ENCODE measurements around the gene ZHX3.
"Not testable (repeated sequence)": the region's sequence is repeated elsewhere in the genome, so short reads cannot be mapped to it uniquely, and the experiment has no call there.

ZHX3 gene

DNA sequence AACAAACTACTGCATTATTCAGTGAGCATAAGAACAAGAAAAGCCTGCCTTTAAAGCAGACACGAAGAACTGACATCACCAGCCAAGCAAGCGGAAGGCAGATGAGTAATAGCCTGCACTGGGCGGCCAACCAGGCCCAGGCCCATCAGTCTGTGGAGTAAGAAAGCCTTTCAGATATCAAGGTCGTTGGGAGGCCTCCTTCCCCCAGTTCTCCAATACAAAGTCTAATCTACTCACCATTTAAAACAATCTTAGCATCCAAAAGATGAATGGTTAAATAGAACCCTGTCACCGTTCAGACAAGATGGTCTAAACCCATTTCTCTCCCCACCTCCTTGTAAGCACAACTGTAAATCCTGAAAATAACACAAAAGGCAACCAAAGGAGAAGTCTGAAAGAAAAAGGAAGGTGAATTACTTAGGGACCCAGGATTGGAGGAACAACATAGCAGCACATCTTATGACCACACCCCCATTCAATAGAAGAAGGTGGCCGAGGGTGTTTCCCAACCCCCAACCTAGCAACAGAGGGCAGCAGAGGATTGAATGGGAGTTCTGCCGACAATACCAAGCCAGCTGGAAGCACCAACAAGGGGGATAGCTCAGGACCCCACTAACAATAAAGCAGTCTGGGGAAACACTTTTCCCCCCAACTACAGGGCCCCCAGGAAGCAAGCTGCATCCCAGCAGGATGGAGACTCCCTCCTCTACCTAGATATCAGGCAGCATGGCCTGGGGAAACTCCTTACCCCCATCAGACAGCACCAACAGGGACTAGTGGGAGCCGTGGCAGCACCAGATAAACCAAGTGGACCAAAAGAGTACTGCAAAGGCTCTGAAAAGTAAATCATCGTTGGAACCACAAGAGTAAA lies 67.9 kb downstream of the ZHX3 start:
- DNase-seq = no peak

GRCh38 chr20:41248368-41249024 lies 69.0 kb downstream of the ZHX3 start:
- DNase-seq = no peak

DNA sequence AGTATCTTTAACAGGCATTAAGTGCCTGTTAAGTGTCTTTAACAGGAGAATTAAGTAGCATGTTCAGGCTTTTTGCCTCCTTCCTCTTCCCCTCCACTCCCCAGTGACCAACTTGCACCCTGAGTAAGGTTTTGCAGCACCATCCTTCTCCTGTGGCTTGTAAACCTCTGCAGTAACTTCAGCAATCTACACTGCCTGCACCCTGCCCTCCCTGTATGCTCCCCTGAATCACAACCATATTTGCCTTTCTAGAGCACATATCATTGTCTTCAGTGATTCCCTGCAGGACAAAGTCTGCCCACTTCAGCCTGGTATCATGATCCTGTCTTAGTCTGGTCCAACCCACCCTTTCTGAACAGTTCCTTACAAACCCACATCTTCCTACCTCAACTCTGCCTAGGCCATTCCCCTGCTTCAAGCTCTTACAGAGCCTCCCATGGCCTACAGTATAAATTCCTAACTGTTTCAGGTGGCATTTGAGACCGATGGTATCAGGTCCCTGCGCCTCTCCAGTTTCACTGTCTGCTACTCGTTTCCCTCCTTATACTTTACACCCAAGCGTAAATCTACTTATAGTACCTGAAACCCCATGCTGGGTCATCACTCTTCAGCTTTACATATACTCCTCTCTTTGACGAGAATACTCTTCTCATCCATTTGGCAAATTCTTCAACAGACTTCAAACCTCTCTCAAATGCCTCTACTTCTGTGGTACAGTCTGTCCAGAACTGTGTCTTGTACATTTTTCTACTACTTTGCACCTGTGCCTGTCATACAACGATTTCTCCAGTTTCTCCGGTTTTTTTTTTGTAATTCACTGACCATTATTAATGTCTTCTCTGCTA lies 69.8 kb downstream of the ZHX3 start:
- DNase-seq = no peak

GRCh38 chr20:41245086-41245707 lies 72.3 kb downstream of the ZHX3 start:
- no peak for DNase-seq

- DNase-seq = no peak
Measured at GRCh38 chr20:41242807-41243206, 74.7 kb downstream of the ZHX3 start.

- no peak for DNase-seq
Measured at GRCh38 chr20:41242352-41242751, 75.2 kb downstream of the ZHX3 start.

DNA sequence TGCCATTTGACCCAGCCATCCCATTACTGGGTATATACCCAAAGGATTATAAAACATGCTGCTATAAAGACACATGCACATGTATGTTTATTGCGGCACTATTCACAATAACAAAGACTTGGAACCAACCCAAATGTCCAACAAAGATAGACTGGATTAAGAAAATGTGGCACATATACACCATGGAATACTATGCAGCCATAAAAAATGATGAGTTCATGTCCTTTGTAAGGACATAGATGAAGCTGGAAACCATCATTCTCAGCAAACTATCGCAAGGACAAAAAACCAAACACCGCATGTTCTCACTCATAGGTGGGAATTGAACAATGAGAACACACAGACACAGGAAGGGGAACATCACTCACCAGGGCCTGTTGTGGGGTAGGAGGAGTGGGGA lies 80.3 kb downstream of the ZHX3 start:
- not testable (repeated sequence) for DNase-seq

GRCh38 chr20:41236818-41237217 lies 80.7 kb downstream of the ZHX3 start:
- DNase-seq = not testable (repeated sequence)

GRCh38 chr20:41234546-41234945 lies 83.0 kb downstream of the ZHX3 start:
- DNase-seq = no peak

- DNase-seq = no peak
Measured at GRCh38 chr20:41234041-41234440, 83.5 kb downstream of the ZHX3 start.

GRCh38 chr20:41232973-41233926 lies 84.3 kb downstream of the ZHX3 start:
- no peak for DNase-seq

DNA sequence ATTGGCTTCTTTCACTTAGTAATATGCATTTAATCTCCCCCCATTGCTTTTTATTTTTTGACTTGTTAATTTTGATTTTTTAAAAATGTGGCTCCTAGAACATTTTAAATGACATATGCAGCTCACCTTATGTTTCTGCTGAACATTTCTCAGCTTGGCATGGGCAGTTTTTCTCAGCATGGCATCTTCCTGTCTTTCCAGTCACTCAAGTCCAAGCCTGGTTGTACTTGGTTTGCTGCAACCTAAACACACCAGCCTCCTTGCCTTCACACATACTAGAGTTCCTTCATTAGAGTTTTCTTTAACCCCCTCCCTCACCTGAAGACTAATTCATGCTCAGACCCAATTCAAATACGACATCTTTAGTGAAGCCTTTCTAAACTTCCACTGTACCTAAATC lies 86.4 kb downstream of the ZHX3 start:
- no peak for DNase-seq

DNA sequence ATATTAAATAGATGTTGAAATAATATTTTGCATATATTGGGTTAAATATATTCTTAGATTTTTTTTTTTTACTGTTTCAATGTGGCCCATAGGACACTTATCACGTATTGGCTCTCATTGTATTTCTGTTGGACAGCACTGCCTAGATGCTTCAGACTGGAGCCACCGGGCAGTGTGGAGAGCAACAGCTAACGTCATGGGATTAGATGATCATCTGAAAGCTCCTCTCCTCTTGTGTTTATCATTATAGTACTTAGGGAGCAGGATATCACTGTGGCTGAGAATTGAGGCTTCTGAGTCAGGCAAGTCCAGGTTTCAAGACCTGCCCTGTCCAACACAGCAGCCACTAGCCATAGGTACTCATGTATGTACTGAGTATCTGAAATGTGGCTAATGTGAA lies 87.4 kb downstream of the ZHX3 start:
- DNase-seq = no peak

- DNase-seq = no peak
Measured at GRCh38 chr20:41229259-41229658, 88.3 kb downstream of the ZHX3 start.

DNA sequence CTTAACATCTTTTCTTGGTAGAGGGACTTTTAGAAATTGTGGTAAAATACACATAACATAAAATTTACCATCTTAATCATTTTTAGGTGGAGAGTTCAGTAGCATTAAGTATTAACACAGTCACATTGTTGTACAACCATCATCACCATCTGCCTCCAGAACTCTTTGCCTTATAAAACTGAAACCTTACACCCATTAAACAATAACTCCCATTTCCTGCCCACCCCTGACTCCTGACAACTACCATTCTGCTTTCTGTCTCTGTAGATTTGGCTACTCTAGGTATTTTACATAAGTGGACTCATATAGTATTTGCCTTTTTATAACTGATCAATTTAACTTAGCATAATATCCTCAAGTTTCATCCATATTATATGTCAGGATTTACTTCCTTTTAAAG lies 88.7 kb downstream of the ZHX3 start:
- no peak for DNase-seq

GRCh38 chr20:41226426-41226825 lies 91.1 kb downstream of the ZHX3 start:
- DNase-seq = no peak

DNA sequence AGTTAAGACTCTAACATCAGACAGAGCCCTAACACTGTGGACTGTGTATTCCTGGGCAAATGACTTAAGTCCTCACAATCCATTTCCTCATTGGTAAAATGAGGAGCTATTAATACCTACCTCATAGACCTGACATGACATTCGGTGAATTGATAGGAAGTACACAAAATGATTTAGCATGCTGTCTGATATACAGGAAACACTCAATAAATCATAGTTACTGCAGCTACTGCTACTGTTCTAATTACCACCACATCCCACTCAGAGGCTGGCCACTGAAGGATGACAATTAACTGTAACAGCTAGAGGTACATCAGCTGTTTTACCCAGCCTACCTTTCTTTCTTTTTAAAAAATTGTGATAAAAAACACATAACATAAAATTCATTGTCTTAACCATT lies 92.4 kb downstream of the ZHX3 start:
- no peak for DNase-seq

- DNase-seq = no peak
Measured at GRCh38 chr20:41224281-41224680, 93.2 kb downstream of the ZHX3 start.

- no peak for DNase-seq
Measured at GRCh38 chr20:41223112-41223511, 94.4 kb downstream of the ZHX3 start.

GRCh38 chr20:41222703-41223102 lies 94.8 kb downstream of the ZHX3 start:
- DNase-seq = no peak

- DNase-seq = no peak
Measured at GRCh38 chr20:41222296-41222695, 95.2 kb downstream of the ZHX3 start.

Measured in CD4-positive, alpha-beta T cell treated with Interferon alpha-2 for 1 hour (primary cell).